Sigmoid colon (tissue), 7 donors: ENCODE data around the gene MPV17L2. TPM values are rescaled to one million over a fixed set of nuclear protein-coding genes. Genes with fewer than 3 reads are reported as not detected.

Experiments
- DNase-seq: peaks from one replicate; pipeline ENCODE4 v3.0.0-alpha.2; 2019
- H3K27ac ChIP-seq, 4 donors: fragments of 200-600 bp; sonication (generic); one replicate each; pipeline ENCODE4 v1.5.1; 2016 to 2019; ENCODE audit warnings: mild to moderate bottlenecking in 1 of 4
- H3K27me3 ChIP-seq, 3 donors: fragments of 200-600 bp; sonication (generic); one replicate each; pipeline ENCODE4 v1.5.1; 2019; ENCODE audit warnings: mild to moderate bottlenecking in 1 of 3
- H3K36me3 ChIP-seq, 4 donors: fragments of 200-600 bp; sonication (generic); one replicate each; pipeline ENCODE4 v1.5.1; 2016 to 2019
- H3K4me1 ChIP-seq, 4 donors: fragments of 200-600 bp; sonication (generic); one replicate each; pipeline ENCODE4 v1.5.1; 2017 to 2019
- H3K4me3 ChIP-seq, 4 donors: fragments of 200-600 bp; sonication (generic); one replicate each; pipeline ENCODE4 v1.5.1; 2017 to 2019; ENCODE audit warnings: mild to moderate bottlenecking in 2 of 4, moderate library complexity in 1 of 4
- H3K9me3 ChIP-seq, 4 donors: fragments of 200-600 bp in 3 of 4; sonication (generic) in 3 of 4; one replicate each; pipeline versions ENCODE4 v1.5.1 to v1.6.1; 2013 to 2019
- CTCF ChIP-seq, 4 experiments: fragments of 450-650 bp in 3 of 4; fragments of 200-600 bp in 1 of 4; IDR thresholded peaks; one replicate each; pipeline ENCODE4 v1.5.1; 2016 to 2019; ENCODE audit warnings: antibody characterized with exemption in 4 of 4, mild to moderate bottlenecking in 3 of 4, moderate library complexity in 2 of 4
- EP300 ChIP-seq, 4 donors: sonication (generic); formaldehyde crosslinking; IDR thresholded peaks; one replicate each; pipeline ENCODE4 v1.6.1; 2017; ENCODE audit warnings: antibody characterized with exemption in 4 of 4
- POLR2A ChIP-seq, 2 donors: fragments of 450-650 bp; IDR thresholded peaks; one replicate each; pipeline ENCODE4 v1.6.1; 2016; ENCODE audit warnings: antibody characterized with exemption in 2 of 2, mild to moderate bottlenecking in 2 of 2, moderate library complexity in 2 of 2
- POLR2AphosphoS5 ChIP-seq, 4 donors: sonication (generic); formaldehyde crosslinking; IDR thresholded peaks; one replicate each; pipeline ENCODE4 v1.6.1; 2017; ENCODE audit warnings: antibody characterized with exemption in 4 of 4
- WGBS, 2 donors: extraction: QIAGEN DNeasy Blood & Tissue Kit; methylation state at CpG; one replicate each; pipeline ENCODE4 v1.1.7; 2013; 5-methylcytosine and 5-hydroxymethylcytosine counted together
- intact Hi-C: fragments of 100-400 bp; cut with DNase I; formaldehyde crosslinking; loops from one replicate; pipeline ENCODE4 v1.15.1; 2023
- polyA plus RNA-seq, 3 donors: library from polyadenylated mRNA; stranded (reverse); fragments of 200-250 nt; gene quantifications; one replicate each; pipeline ENCODE4 v1.2.3, GENCODE V29; 2013
- total RNA-seq, 4 donors: library from RNA; depleted of rRNA; stranded (reverse); fragments of >200 nt; gene quantifications; one replicate each; pipeline ENCODE4 v1.1.0, GENCODE V29; 2016
- donor health status: healthy with polysubstance abuse.
- donor health status: Bipolar disorder and iron deficiency.
- donor health status: healthy.

MPV17L2 gene
- 10 to 100 TPM; 15.8 to 37.3 (median 26.2) TPM for total RNA-seq
- 10 to 100 TPM in 2 of 3 donors, 1 to 10 TPM in 1; 9.0 to 26.4 (median 12.0) TPM for polyA plus RNA-seq

GRCh38 chr19:18192673-18193387 is at the start of gene MPV17L2:
Gene MPV17L2, plus strand, starts transcription at chr19:18193218. Its CDS starts 64 bp downstream, at chr19:18193282.
- DNase-seq: peak; percentile 100
- TF ChIP-seq CTCF (IDR thresholded peaks at IDR 0.05) (no peak), POLR2AphosphoS5 (IDR thresholded peaks at IDR 0.05) (peak; percentile 96 to 98 (median 98)), POLR2A (IDR thresholded peaks at IDR 0.05) (peak; percentile 90 to 93)
- Histone ChIP-seq H3K27ac (peak within 1 kb of the TSS; percentile 95 to 99 (median 98)), H3K4me1 (peaks cover 0 to 31% (median 24%) of the 10 kb centered on the region in 4 donors), H3K4me3 (peak within 1 kb of the TSS; percentile 75 to 91 (median 84)), H3K27me3 (no peaks in the 10 kb centered on the region), H3K36me3 (peaks cover 0 to 20% (median 3%) of the 10 kb centered on the region in 4 donors), H3K9me3 (no peaks in the 10 kb centered on the region)
- 0% methylated on average over 74 of the region's 74 CpGs for WGBS, 2 donors
- intact Hi-C loops: loop anchor here (1.0 to 5.0 kb wide), 2 partner anchors 11 to 41 kb away; partner anchors contain the start of genes PIK3R2 and RAB3A

GRCh38 chr19:18143902-18144301 is 49.1 kb upstream of the MPV17L2 start:
- Histone ChIP-seq H3K9me3 (no peaks in the 10 kb centered on the region), H3K4me1 (no peaks in the 10 kb centered on the region), H3K27me3 (no peaks in the 10 kb centered on the region), H3K36me3 (peaks cover 8 to 43% (median 13%) of the 10 kb centered on the region in 4 donors), H3K4me3 (no peak overlapping the region), H3K27ac (no peak overlapping the region)
- intact Hi-C loops: no loop called here
- no peak for DNase-seq
- 95 to 96% methylated on average over 3 of the region's 3 CpGs for WGBS, 2 donors
- TF ChIP-seq POLR2A (IDR thresholded peaks at IDR 0.05): no peak
- TF ChIP-seq CTCF (IDR thresholded peaks at IDR 0.05): no peak
- no peak for TF ChIP-seq EP300 (IDR thresholded peaks at IDR 0.05)
- TF ChIP-seq POLR2AphosphoS5 (IDR thresholded peaks at IDR 0.05): no peak

- H3K36me3 ChIP-seq: peaks cover 8 to 41% (median 13%) of the 10 kb centered on the region in 4 donors
- no peak for TF ChIP-seq CTCF (IDR thresholded peaks at IDR 0.05)
- TF ChIP-seq EP300 (IDR thresholded peaks at IDR 0.05): no peak
- TF ChIP-seq POLR2A (IDR thresholded peaks at IDR 0.05): no peak
- TF ChIP-seq POLR2AphosphoS5 (IDR thresholded peaks at IDR 0.05): no peak
- no peaks in the 10 kb centered on the region for H3K4me1 ChIP-seq
- H3K9me3 ChIP-seq: no peaks in the 10 kb centered on the region
- no peak overlapping the region for H3K4me3 ChIP-seq
- no peak overlapping the region for H3K27ac ChIP-seq
- H3K27me3 ChIP-seq: no peaks in the 10 kb centered on the region
- DNase-seq: no peak
- intact Hi-C loops: no loop called here
- 88 to 91% methylated on average over 16 of the region's 16 CpGs for WGBS, 2 donors
These were observed 48.7 kb upstream of the MPV17L2 start for GRCh38 chr19:18144361-18144760.

GRCh38 chr19:18144906-18145305 is 48.1 kb upstream of the MPV17L2 start:
- H3K27me3 ChIP-seq: no peaks in the 10 kb centered on the region
- WGBS, 2 donors: 97 to 98% methylated on average over 28 of the region's 28 CpGs
- no peak for DNase-seq
- intact Hi-C loops: no loop called here
- H3K4me3 ChIP-seq: no peak overlapping the region
- TF ChIP-seq CTCF (IDR thresholded peaks at IDR 0.05) (no peak), EP300 (IDR thresholded peaks at IDR 0.05) (no peak), POLR2A (IDR thresholded peaks at IDR 0.05) (no peak), POLR2AphosphoS5 (IDR thresholded peaks at IDR 0.05) (no peak)
- H3K27ac ChIP-seq: no peak overlapping the region
- no peaks in the 10 kb centered on the region for H3K4me1 ChIP-seq
- no peaks in the 10 kb centered on the region for H3K9me3 ChIP-seq
- peaks cover 8 to 41% (median 13%) of the 10 kb centered on the region in 4 donors for H3K36me3 ChIP-seq
